Activated T-cell treated with anti-CD3 and anti-CD28 coated beads for 1 hour (primary cell): ENCODE data around the gene TMC4.
"Not testable (repeated sequence)": the region's sequence is repeated elsewhere in the genome, so short reads cannot be mapped to it uniquely, and the experiment has no call there.

ENCODE experiments used
- DNase-seq: peaks from one replicate; pipeline ENCODE4 v3.0.0-alpha.2; 2020; ENCODE audit warnings: low read depth

Gene TMC4

GRCh38 chr19:54179262-54179852, 6.4 kb upstream of the TMC4 start:
- DNase-seq: no peak

- DNase-seq: no peak
Measured at GRCh38 chr19:54178581-54179261, 5.8 kb upstream of the TMC4 start.

GRCh38 chr19:54173951-54174834, 1.2 kb upstream of the TMC4 start:
- no peak for DNase-seq

GRCh38 chr19:54173359-54173699, 369 bp upstream of the TMC4 start:
- DNase-seq: no peak

GRCh38 chr19:54171736-54172431, 1.1 kb downstream of the TMC4 start:
- not testable (repeated sequence) for DNase-seq

- no peak for DNase-seq
Measured at GRCh38 chr19:54169149-54169740, 3.7 kb downstream of the TMC4 start.

GRCh38 chr19:54168174-54168917, 4.6 kb downstream of the TMC4 start:
- peak; percentile 91 for DNase-seq

- no peak for DNase-seq
Measured at GRCh38 chr19:54165222-54165621, 7.7 kb downstream of the TMC4 start.

GRCh38 chr19:54164369-54165068, 8.4 kb downstream of the TMC4 start:
- peak; percentile 42 for DNase-seq

- DNase-seq: no peak
Measured at GRCh38 chr19:54162884-54163283, 10.1 kb downstream of the TMC4 start.

GRCh38 chr19:54162241-54162805, 10.6 kb downstream of the TMC4 start:
- peak; percentile 72 for DNase-seq

- no peak for DNase-seq
Measured at GRCh38 chr19:54160854-54161253, 12.1 kb downstream of the TMC4 start.

- no peak for DNase-seq
Measured at GRCh38 chr19:54160182-54160811, 12.7 kb downstream of the TMC4 start.

- DNase-seq: peak; percentile 94
Measured at GRCh38 chr19:54159352-54160181, 13.4 kb downstream of the TMC4 start, which contains the start of gene LENG1. LENG1 (minus strand) TSS chr19:54159721; CDS start chr19:54159695, 26 bp downstream.

- no peak for DNase-seq
Measured at GRCh38 chr19:54158812-54159351, 14.1 kb downstream of the TMC4 start.

GRCh38 chr19:54156953-54157352, 16.0 kb downstream of the TMC4 start:
- DNase-seq: no peak

GRCh38 chr19:54156490-54156889, 16.5 kb downstream of the TMC4 start:
- DNase-seq: no peak

- no peak for DNase-seq
Measured at GRCh38 chr19:54155694-54156093, 17.3 kb downstream of the TMC4 start.
